NOMO-1 (cell line): ENCODE data around the gene RUNX2.
"Not testable (repeated sequence)": the region's sequence is repeated elsewhere in the genome, so short reads cannot be mapped to it uniquely, and the experiment has no call there.

Experiments used
- DNase-seq, 2 experiments: peaks; one replicate each; lab custom pipeline; 2025; ENCODE audit not compliant: unreplicated experiment in 2 of 2; lab: John Stamatoyannopoulos, UW

RUNX2 gene

GRCh38 chr6:45450132-45450531 is 122.0 kb downstream of the RUNX2 start:
- DNase-seq = no peak

- no peak for DNase-seq
Measured at GRCh38 chr6:45450831-45451230, 122.7 kb downstream of the RUNX2 start.

- no peak for DNase-seq
Measured at GRCh38 chr6:45454008-45454911, 126.1 kb downstream of the RUNX2 start.

- no peak for DNase-seq
Measured at GRCh38 chr6:45455408-45455807, 127.3 kb downstream of the RUNX2 start.

GRCh38 chr6:45457141-45457540 is 129.0 kb downstream of the RUNX2 start:
- DNase-seq = no peak

- DNase-seq = no peak
Measured at GRCh38 chr6:45458672-45459071, 130.5 kb downstream of the RUNX2 start.

GRCh38 chr6:45460166-45460565 is 132.0 kb downstream of the RUNX2 start:
- no peak for DNase-seq

- DNase-seq = no peak
Measured at GRCh38 chr6:45461486-45461885, 133.4 kb downstream of the RUNX2 start.

- no peak for DNase-seq
Measured at GRCh38 chr6:45462190-45463134, 134.3 kb downstream of the RUNX2 start.

GRCh38 chr6:45464685-45465084 is 136.6 kb downstream of the RUNX2 start:
- DNase-seq = no peak

GRCh38 chr6:45466686-45467085 is 138.6 kb downstream of the RUNX2 start:
- DNase-seq = no peak

GRCh38 chr6:45467417-45467816 is 139.3 kb downstream of the RUNX2 start:
- DNase-seq = not testable (repeated sequence)

GRCh38 chr6:45467853-45468252 is 139.7 kb downstream of the RUNX2 start:
- no peak for DNase-seq

GRCh38 chr6:45469663-45470062 is 141.5 kb downstream of the RUNX2 start:
- no peak for DNase-seq

- DNase-seq = no peak
Measured at GRCh38 chr6:45470131-45470738, 142.1 kb downstream of the RUNX2 start.

GRCh38 chr6:45472382-45472781 is 144.3 kb downstream of the RUNX2 start:
- no peak for DNase-seq

GRCh38 chr6:45473121-45473993 is 145.2 kb downstream of the RUNX2 start:
- no peak for DNase-seq

- no peak for DNase-seq
Measured at GRCh38 chr6:45474376-45474775, 146.2 kb downstream of the RUNX2 start.

GRCh38 chr6:45476341-45476740 is 148.2 kb downstream of the RUNX2 start:
- no peak for DNase-seq

- DNase-seq = no peak
Measured at GRCh38 chr6:45477278-45477677, 149.1 kb downstream of the RUNX2 start.
